Breast epithelium (tissue), 4 donors: Measurements from ENCODE around the gene FAM200C. TPM values are rescaled to one million over a fixed set of nuclear protein-coding genes. Genes with fewer than 3 reads are reported as not detected.
"Not testable (repeated sequence)": the region's sequence is repeated elsewhere in the genome, so short reads cannot be mapped to it uniquely, and the experiment has no call there.

Experiments used
- DNase-seq, 2 donors: peaks; one replicate each; pipeline ENCODE4 v3.0.0-alpha.2; 2019; ENCODE audit warnings: low spot score in 2 of 2
- H3K27ac ChIP-seq, 2 donors: fragments of 200-600 bp; sonication (generic) in 1 of 2; one replicate each; pipeline ENCODE4 v1.5.1; 2016 to 2019; ENCODE audit warnings: mild to moderate bottlenecking in 1 of 2
- H3K27me3 ChIP-seq, 2 donors: fragments of 200-600 bp; sonication (generic) in 1 of 2; one replicate each; pipeline versions ENCODE4 v1.5.1 to v1.6.0; 2017 to 2019; ENCODE audit warnings: control low read depth in 1 of 2, mild to moderate bottlenecking in 1 of 2
- H3K36me3 ChIP-seq: fragments of 200-600 bp; one replicate; pipeline ENCODE4 v1.5.1; 2019
- H3K4me1 ChIP-seq, 2 donors: fragments of 200-600 bp; sonication (generic); one replicate each; pipeline ENCODE4 v1.5.1; 2016 to 2019; ENCODE audit warnings: control low read depth in 1 of 2
- H3K4me3 ChIP-seq, 3 donors: fragments of 200-600 bp; sonication (generic); 1 replicate in 2 of 3; 2 replicates in 1 of 3; pipeline ENCODE4 v1.5.1; 2016 to 2019; ENCODE audit warnings: mild to moderate bottlenecking in 3 of 3, moderate library complexity in 2 of 3
- H3K9me3 ChIP-seq, 2 donors: fragments of 200-600 bp; sonication (generic) in 1 of 2; one replicate each; pipeline ENCODE4 v1.5.1; 2016 to 2019; ENCODE audit warnings: control low read depth in 1 of 2
- CTCF ChIP-seq, 3 donors: fragments of 450-650 bp; IDR thresholded peaks; one replicate each; pipeline ENCODE4 v1.5.1; 2016 to 2017; ENCODE audit warnings: antibody characterized with exemption in 3 of 3, mild to moderate bottlenecking in 3 of 3, moderate library complexity in 3 of 3
- POLR2A ChIP-seq: fragments of 450-650 bp; IDR thresholded peaks from one replicate; pipeline ENCODE4 v1.6.1; 2016; ENCODE audit warnings: antibody characterized with exemption, mild to moderate bottlenecking, moderate library complexity
- POLR2AphosphoS5 ChIP-seq, 3 donors: sonication (generic); formaldehyde crosslinking; IDR thresholded peaks; one replicate each; pipeline ENCODE4 v1.6.1; 2017; ENCODE audit warnings: antibody characterized with exemption in 3 of 3
- intact Hi-C: fragments of 100-400 bp; cut with DNase I; formaldehyde crosslinking; loops from one replicate; pipeline ENCODE4 v1.15.1; 2023; ENCODE audit warnings: low total_unique reads
- total RNA-seq, 3 donors: library from RNA; depleted of rRNA; stranded (reverse); fragments of >200 nt; gene quantifications; one replicate each; pipeline ENCODE4 v1.1.0, GENCODE V29; 2016

FAM200C gene
- total RNA-seq, 3 donors from 2014 or later, result 2.7 to 5.6 (median 5.6) TPM

DNA sequence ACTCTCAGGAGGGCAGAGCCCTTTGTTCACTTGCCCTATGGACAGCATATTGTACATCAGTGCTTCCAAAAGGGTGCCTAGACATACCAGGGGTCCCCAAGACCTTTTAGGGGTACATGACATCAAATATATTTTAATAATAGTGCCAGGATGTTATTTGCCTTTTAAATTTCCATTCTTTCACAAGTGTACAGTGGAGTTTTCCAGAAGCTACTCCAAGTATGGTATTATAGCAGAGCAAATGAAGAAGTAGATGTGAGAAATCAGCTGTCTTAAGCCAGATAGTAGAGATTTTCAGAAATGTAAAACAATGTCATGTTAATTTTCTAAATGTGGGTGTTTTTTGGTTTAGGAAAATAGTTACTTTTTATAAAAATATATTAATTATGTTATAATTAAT lies 37.4 kb upstream of the FAM200C start:
- Histone ChIP-seq H3K36me3 (no peaks in the 10 kb centered on the region), H3K27ac (no peak overlapping the region), H3K4me1 (no peaks in the 10 kb centered on the region), H3K27me3 (no peaks in the 10 kb centered on the region), H3K4me3 (no peak overlapping the region), H3K9me3 (no peaks in the 10 kb centered on the region)
- TF ChIP-seq POLR2A (no peak), CTCF (IDR thresholded peaks at IDR 0.05) (no peak), POLR2AphosphoS5 (IDR thresholded peaks at IDR 0.05) (no peak)
- intact Hi-C loops, result no loop called here
- no peak for DNase-seq

- H3K27ac ChIP-seq, H3K27me3 ChIP-seq, H3K9me3 ChIP-seq, DNase-seq, H3K4me1 ChIP-seq, intact Hi-C loops, H3K4me3 ChIP-seq, H3K36me3 ChIP-seq: not testable (repeated sequence)
Observed at GRCh38 chr5:160436661-160437060, 36.8 kb upstream of the FAM200C start.

DNA sequence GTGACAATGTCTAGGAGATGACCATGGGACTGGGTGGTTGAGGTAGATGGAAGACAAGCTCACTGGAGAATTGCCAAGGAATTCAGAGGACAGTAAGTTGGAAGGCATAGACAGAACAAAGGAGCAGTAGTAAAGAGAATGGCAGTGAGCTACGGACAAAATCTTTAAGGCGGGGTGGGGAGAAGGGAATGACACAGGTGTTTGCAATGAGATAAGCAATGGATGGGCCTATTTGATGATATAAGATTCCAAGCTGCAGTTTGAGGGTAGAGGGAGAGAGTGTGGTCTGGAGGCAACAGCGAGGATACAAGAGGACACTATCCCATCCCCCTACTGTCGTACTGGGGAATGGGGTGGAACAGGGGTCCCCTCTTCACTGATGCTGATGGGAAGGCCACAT lies 36.2 kb upstream of the FAM200C start:
- Histone ChIP-seq H3K9me3 (no peaks in the 10 kb centered on the region), H3K4me3 (no peak overlapping the region), H3K27ac (no peak overlapping the region), H3K27me3 (no peaks in the 10 kb centered on the region), H3K4me1 (no peaks in the 10 kb centered on the region), H3K36me3 (no peaks in the 10 kb centered on the region)
- no peak for DNase-seq
- intact Hi-C loops, result no loop called here
- TF ChIP-seq POLR2A (no peak), POLR2AphosphoS5 (IDR thresholded peaks at IDR 0.05) (no peak), CTCF (IDR thresholded peaks at IDR 0.05) (no peak)

GRCh38 chr5:160435532-160435931 lies 35.7 kb upstream of the FAM200C start:
- no peaks in the 10 kb centered on the region for H3K9me3 ChIP-seq
- no peak for DNase-seq
- H3K27me3 ChIP-seq, result no peaks in the 10 kb centered on the region
- no peaks in the 10 kb centered on the region for H3K36me3 ChIP-seq
- H3K4me1 ChIP-seq, result no peaks in the 10 kb centered on the region
- intact Hi-C loops, result no loop called here
- H3K27ac ChIP-seq, result no peak overlapping the region
- no peak for TF ChIP-seq POLR2AphosphoS5 (IDR thresholded peaks at IDR 0.05)
- no peak for TF ChIP-seq CTCF (IDR thresholded peaks at IDR 0.05)
- TF ChIP-seq POLR2A, result no peak
- no peak overlapping the region for H3K4me3 ChIP-seq

DNA sequence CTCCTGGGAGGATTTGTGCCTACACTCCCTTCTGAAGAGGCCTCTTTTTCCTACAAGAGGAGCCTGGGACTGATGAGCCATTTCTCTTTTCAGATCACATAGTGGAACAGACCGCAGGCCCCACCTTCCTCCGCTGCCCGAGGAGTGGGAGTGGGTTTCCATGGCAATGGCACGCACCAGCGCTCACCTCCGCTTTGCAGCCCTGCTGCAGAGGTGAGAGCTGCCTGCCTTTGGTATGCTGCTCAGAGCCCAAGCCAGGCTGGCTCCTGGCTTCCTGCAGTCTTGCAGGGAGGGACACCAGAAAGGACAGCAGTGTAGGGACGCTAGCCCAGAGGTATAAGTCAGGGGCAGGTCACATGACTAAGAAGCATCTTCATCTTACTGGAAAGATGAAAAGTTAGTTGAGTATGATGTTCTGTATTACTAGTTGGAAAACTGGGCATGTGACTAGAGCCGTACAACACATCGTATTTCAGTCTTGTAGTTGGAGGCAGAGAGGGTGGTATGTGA lies 34.2 kb upstream of the FAM200C start:
- H3K36me3 ChIP-seq, result no peaks in the 10 kb centered on the region
- H3K27me3 ChIP-seq, result no peaks in the 10 kb centered on the region
- H3K4me1 ChIP-seq, result no peaks in the 10 kb centered on the region
- peak in 1 of 2 donors; percentile 45 for DNase-seq
- no peak overlapping the region for H3K27ac ChIP-seq
- intact Hi-C loops, result no loop called here
- TF ChIP-seq CTCF (IDR thresholded peaks at IDR 0.05), result no peak
- no peak for TF ChIP-seq POLR2AphosphoS5 (IDR thresholded peaks at IDR 0.05)
- TF ChIP-seq POLR2A, result no peak
- no peaks in the 10 kb centered on the region for H3K9me3 ChIP-seq
- H3K4me3 ChIP-seq, result no peak overlapping the region

DNA sequence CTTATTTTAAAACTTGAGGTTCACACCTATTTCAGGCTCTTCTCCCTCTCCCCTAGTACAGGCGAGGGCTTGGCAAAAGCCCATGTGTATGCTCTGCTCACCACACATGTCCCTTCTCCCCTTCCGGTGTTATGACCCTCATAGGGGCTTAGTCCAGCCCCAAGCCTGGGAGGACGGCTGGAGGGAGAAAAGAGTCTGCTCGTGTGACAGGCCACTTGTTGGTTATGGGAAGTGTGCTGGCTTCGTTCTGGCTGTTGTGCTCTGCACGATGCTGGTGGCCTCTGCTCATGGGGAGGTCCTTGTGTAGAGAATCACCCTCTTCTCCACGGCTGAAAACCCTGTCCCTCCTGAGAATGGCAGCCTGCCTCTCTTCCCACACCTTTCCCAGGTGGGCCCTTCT lies 32.9 kb upstream of the FAM200C start:
- no peaks in the 10 kb centered on the region for H3K9me3 ChIP-seq
- no peaks in the 10 kb centered on the region for H3K4me1 ChIP-seq
- no peak overlapping the region for H3K27ac ChIP-seq
- H3K27me3 ChIP-seq, result no peaks in the 10 kb centered on the region
- intact Hi-C loops, result no loop called here
- no peak overlapping the region for H3K4me3 ChIP-seq
- TF ChIP-seq POLR2AphosphoS5 (IDR thresholded peaks at IDR 0.05) (no peak), CTCF (IDR thresholded peaks at IDR 0.05) (no peak), POLR2A (no peak)
- H3K36me3 ChIP-seq, result no peaks in the 10 kb centered on the region
- DNase-seq, result no peak
